Activated B cell treated with CpG ODN at 0.5 μM for 24 hours (primary cell): ENCODE data around the gene ZNF280B. TPM values are rescaled to one million over a fixed set of nuclear protein-coding genes. Genes with fewer than 3 reads are reported as not detected.
"Not testable (repeated sequence)": the region's sequence is repeated elsewhere in the genome, so short reads cannot be mapped to it uniquely, and the experiment has no call there.

Experiments
- ATAC-seq: fragments of 200-7000 bp; cut with Tn5 transposase; one replicate; pipeline ENCODE4 v1.10.0; 2021; ENCODE audit warnings: low read depth, mild to moderate bottlenecking, moderate library complexity
- CTCF ChIA-PET: fragments of 350-600 bp; sonication (Branson Sonifier 250); formaldehyde crosslinking; loops from one replicate; lab custom pipeline; 2021; ENCODE audit warnings: antibody characterized with exemption; lab: Charles Lee
- POLR2A ChIA-PET: fragments of 350-600 bp; sonication (Branson Sonifier 250); formaldehyde crosslinking; loops from one replicate; lab custom pipeline; 2021; ENCODE audit warnings: antibody characterized with exemption; lab: Charles Lee
- DNase-seq: peaks from one replicate; pipeline ENCODE4 v3.0.0; 2022
- H3K27ac Mint-ChIP-seq: one replicate; pipeline ENCODE4 v1.8.0; 2020; ENCODE audit warnings: mixed read lengths
- H3K27me3 Mint-ChIP-seq: one replicate; pipeline ENCODE4 v1.8.0; 2021; ENCODE audit warnings: mixed read lengths
- H3K36me3 Mint-ChIP-seq: one replicate; pipeline ENCODE4 v1.8.0; 2021; ENCODE audit warnings: low read depth, mixed read lengths
- H3K4me1 Mint-ChIP-seq: one replicate; pipeline ENCODE4 v1.8.0; 2021; ENCODE audit warnings: mixed read lengths
- H3K4me3 Mint-ChIP-seq: one replicate; pipeline ENCODE4 v1.8.0; 2020; ENCODE audit warnings: mild to moderate bottlenecking, mixed read lengths
- H3K9me3 Mint-ChIP-seq: one replicate; pipeline ENCODE4 v1.8.0; 2020; ENCODE audit warnings: mixed read lengths
- CTCF ChIP-seq: fragments of 200-600 bp; IDR thresholded peaks from one replicate; pipeline ENCODE4 v1.8.0; 2022; ENCODE audit warnings: antibody characterized with exemption, mild to moderate bottlenecking
- intact Hi-C: fragments of 100-400 bp; cut with micrococcal nuclease; formaldehyde crosslinking; loops from one replicate; pipeline ENCODE4 v1.15.1; 2024
- total RNA-seq: library from RNA; stranded (reverse); gene quantifications from 2 replicates; pipeline ENCODE4 v1.2.3, GENCODE V29; 2022

Gene ZNF280B
- total RNA-seq, 1 donor from 2014 or later, result 2.5 TPM

- ATAC-seq (no peak), DNase-seq (no peak)
- no peaks in the 10 kb centered on the region for H3K4me1 Mint-ChIP-seq
- POLR2A ChIA-PET, result no interaction called here
- intact Hi-C loops, result no loop called here
- CTCF ChIA-PET, result no interaction called here
- H3K36me3 Mint-ChIP-seq, result no peaks in the 10 kb centered on the region
- no peaks in the 10 kb centered on the region for H3K9me3 Mint-ChIP-seq
- H3K27ac Mint-ChIP-seq, result no peak overlapping the region
- H3K27me3 Mint-ChIP-seq, result peaks cover 2% of the 10 kb centered on the region
- no peak overlapping the region for H3K4me3 Mint-ChIP-seq
- no peak for TF ChIP-seq CTCF
These were observed 27.1 kb upstream of the ZNF280B start for GRCh38 chr22:22535662-22536061.

GRCh38 chr22:22534604-22535415 lies 26.3 kb upstream of the ZNF280B start:
- Mint-ChIP-seq H3K27ac (no peak overlapping the region), H3K27me3 (peaks cover 2% of the 10 kb centered on the region), H3K4me1 (no peaks in the 10 kb centered on the region), H3K36me3 (no peaks in the 10 kb centered on the region), H3K9me3 (no peaks in the 10 kb centered on the region), H3K4me3 (no peak overlapping the region)
- ChIA-PET POLR2A (no interaction called here), CTCF (no interaction called here)
- intact Hi-C loops, result no loop called here
- ATAC-seq (no peak), DNase-seq (no peak)
- TF ChIP-seq CTCF, result no peak

GRCh38 chr22:22533863-22534262 lies 25.3 kb upstream of the ZNF280B start:
- ATAC-seq, result no peak
- Mint-ChIP-seq H3K4me1 (no peaks in the 10 kb centered on the region), H3K4me3 (no peak overlapping the region), H3K9me3 (no peaks in the 10 kb centered on the region), H3K36me3 (no peaks in the 10 kb centered on the region), H3K27me3 (peaks cover 2% of the 10 kb centered on the region), H3K27ac (no peak overlapping the region)
- ChIA-PET POLR2A (no interaction called here), CTCF (no interaction called here)
- no peak for TF ChIP-seq CTCF
- DNase-seq, result no peak
- intact Hi-C loops, result no loop called here

GRCh38 chr22:22533417-22533816 lies 24.9 kb upstream of the ZNF280B start:
- no peaks in the 10 kb centered on the region for H3K36me3 Mint-ChIP-seq

GRCh38 chr22:22532547-22533071 lies 24.1 kb upstream of the ZNF280B start:
- not testable (repeated sequence) for ATAC-seq

More at GRCh38 chr22:22533417-22533816, 24.9 kb upstream of the ZNF280B start:
- Mint-ChIP-seq H3K4me1 (no peaks in the 10 kb centered on the region), H3K27ac (no peak overlapping the region), H3K27me3 (peaks cover 2% of the 10 kb centered on the region), H3K9me3 (peaks cover under 1% of the 10 kb centered on the region), H3K4me3 (no peak overlapping the region)
- DNase-seq, result no peak
- ChIA-PET POLR2A (no interaction called here), CTCF (no interaction called here)
- intact Hi-C loops, result no loop called here
- ATAC-seq, result no peak
- TF ChIP-seq CTCF, result no peak

More at GRCh38 chr22:22532547-22533071, 24.1 kb upstream of the ZNF280B start:
- DNase-seq, H3K4me1 Mint-ChIP-seq, CTCF ChIA-PET, H3K36me3 Mint-ChIP-seq, H3K9me3 Mint-ChIP-seq, intact Hi-C loops, POLR2A ChIA-PET, H3K4me3 Mint-ChIP-seq, H3K27me3 Mint-ChIP-seq, H3K27ac Mint-ChIP-seq: not testable (repeated sequence)
